ENCODE results near the gene TEKT1. TPM values are rescaled to one million over a fixed set of nuclear protein-coding genes. Genes with fewer than 3 reads are reported as not detected.

TEKT1 gene
- total RNA-seq, 4 donors from 2014 or later, result not detected

DNA sequence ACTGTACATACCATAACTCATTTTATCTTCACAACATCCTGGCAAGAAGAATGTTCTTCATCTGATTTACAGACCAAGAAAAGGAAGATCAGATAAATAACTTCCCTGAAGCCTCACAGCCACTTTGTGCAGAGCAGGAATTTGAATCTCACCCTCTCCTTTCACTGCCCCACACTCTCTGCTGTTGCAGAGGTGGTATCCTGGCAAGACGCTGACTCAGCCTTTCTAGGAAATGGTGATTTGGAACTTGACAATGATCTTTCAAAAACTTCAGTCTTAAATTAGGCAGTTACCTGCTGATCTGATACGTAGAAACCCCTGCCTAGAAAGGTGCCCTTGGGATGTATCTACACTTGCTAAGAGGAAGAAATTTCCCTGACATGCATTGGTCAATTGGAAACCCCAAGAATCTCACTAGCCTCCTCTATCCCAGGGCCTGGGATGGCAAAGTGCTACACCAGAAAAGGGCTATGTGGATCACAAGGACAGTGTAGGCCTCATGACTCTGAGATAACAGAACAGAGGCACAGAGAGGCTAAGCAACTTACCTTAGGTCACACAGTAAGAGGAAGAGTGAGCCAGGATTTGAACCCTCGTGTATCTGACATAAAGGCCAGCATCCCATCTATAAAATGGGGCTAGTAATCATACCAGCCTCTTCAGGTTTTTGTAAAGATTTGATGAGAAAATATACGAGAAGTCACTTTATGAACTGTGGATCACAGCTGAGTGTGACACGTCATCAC lies 37.6 kb downstream of the TEKT1 start:
- ATAC-seq (ENCODE audit: low FRiP score) (no peak), DNase-seq (ENCODE audit: low spot score) (no peak)
- TF ChIP-seq, protein P1, sequence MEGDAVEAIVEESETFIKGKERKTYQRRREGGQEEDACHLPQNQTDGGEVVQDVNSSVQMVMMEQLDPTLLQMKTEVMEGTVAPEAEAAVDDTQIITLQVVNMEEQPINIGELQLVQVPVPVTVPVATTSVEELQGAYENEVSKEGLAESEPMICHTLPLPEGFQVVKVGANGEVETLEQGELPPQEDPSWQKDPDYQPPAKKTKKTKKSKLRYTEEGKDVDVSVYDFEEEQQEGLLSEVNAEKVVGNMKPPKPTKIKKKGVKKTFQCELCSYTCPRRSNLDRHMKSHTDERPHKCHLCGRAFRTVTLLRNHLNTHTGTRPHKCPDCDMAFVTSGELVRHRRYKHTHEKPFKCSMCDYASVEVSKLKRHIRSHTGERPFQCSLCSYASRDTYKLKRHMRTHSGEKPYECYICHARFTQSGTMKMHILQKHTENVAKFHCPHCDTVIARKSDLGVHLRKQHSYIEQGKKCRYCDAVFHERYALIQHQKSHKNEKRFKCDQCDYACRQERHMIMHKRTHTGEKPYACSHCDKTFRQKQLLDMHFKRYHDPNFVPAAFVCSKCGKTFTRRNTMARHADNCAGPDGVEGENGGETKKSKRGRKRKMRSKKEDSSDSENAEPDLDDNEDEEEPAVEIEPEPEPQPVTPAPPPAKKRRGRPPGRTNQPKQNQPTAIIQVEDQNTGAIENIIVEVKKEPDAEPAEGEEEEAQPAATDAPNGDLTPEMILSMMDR (IDR thresholded peaks at IDR 0.05), result no peak

- TF ChIP-seq, protein P1 (IDR thresholded peaks at IDR 0.05), result no peak
- ATAC-seq (ENCODE audit: low FRiP score), result no peak
- no peak for DNase-seq (ENCODE audit: low spot score)
These were observed 42.4 kb downstream of the TEKT1 start for GRCh38 chr17:6789146-6789545.

DNA sequence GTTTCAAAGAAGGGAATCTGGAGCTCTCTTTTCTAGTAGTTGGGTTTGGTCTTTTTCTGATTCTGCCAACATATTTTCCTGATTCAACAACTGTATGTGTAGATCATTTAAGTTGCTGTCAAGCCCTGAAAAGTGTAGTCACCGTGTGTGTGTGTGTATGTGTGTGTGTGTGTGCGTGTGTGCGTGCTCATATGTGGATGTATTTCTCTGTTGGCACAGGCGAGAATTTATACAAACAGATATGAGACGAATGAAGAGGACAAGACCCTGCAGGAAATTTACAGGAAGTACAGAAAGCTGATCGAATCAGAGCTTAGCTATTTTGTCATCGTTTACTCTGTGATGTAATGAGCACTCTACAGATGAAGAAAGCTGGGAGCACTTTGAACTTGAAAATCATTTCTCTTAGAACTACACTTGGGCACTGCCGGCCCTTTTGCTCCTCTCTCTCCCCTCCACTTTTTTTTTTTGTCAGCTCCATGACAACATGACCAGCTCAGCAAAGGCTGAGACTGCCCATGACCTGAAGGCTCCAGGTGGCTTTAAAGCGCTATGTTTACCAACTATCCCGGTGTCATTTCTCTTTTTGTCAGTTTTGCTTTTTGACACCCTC lies 44.3 kb downstream of the TEKT1 start:
- no peak for DNase-seq (ENCODE audit: low spot score)
- TF ChIP-seq, protein P1 (IDR thresholded peaks at IDR 0.05), result no peak
- ATAC-seq (ENCODE audit: low FRiP score), result no peak

GRCh38 chr17:6786618-6787017 lies 44.9 kb downstream of the TEKT1 start:
- DNase-seq (ENCODE audit: low spot score) (no peak), ATAC-seq (ENCODE audit: low FRiP score) (no peak)
- TF ChIP-seq, protein P1 (IDR thresholded peaks at IDR 0.05), result no peak

- DNase-seq (ENCODE audit: low spot score), result no peak
- TF ChIP-seq, protein P1 (IDR thresholded peaks at IDR 0.05), result no peak
- ATAC-seq (ENCODE audit: low FRiP score), result no peak
These were observed 49.3 kb downstream of the TEKT1 start for GRCh38 chr17:6782244-6782643.

GRCh38 chr17:6780886-6781285 lies 50.6 kb downstream of the TEKT1 start:
- ATAC-seq (ENCODE audit: low FRiP score) (no peak), DNase-seq (ENCODE audit: low spot score) (no peak)
- TF ChIP-seq, protein P1 (IDR thresholded peaks at IDR 0.05), result no peak

- no peak for DNase-seq (ENCODE audit: low spot score)
- no peak for ATAC-seq (ENCODE audit: low FRiP score)
- TF ChIP-seq, protein P1 (IDR thresholded peaks at IDR 0.05), result no peak
These were observed 51.5 kb downstream of the TEKT1 start for GRCh38 chr17:6780001-6780400.
